Astrocyte (in vitro differentiated cells and primary cell): ENCODE results near the gene TENM4. TPM values are rescaled to one million over a fixed set of nuclear protein-coding genes. Genes with fewer than 3 reads are reported as not detected.

Experiments used
- DNase-seq: peaks from one replicate; pipeline ENCODE4 v3.0.0-alpha.2; 2010; ENCODE audit warnings: low read depth
- FAIRE-seq: peaks from 2 replicates; lab custom pipeline; 2011; peaks lifted over from hg19 to GRCh38; lab: Jason Lieb, UNC
- H2AFZ ChIP-seq: 2 replicates; pipeline ENCODE4 v1.6.0; 2012; ENCODE audit warnings: low read depth, low read length, inconsistent platforms
- H3K27ac ChIP-seq: 2 replicates; pipeline ENCODE4 v1.5.1; 2011; ENCODE audit warnings: low read depth, low read length, inconsistent platforms
- H3K27me3 ChIP-seq: 2 replicates; pipeline ENCODE4 v1.6.0; 2011; ENCODE audit warnings: low read length, inconsistent platforms; ENCODE audit not compliant: insufficient read depth
- H3K36me3 ChIP-seq: 2 replicates; pipeline ENCODE4 v1.5.1; 2011; ENCODE audit warnings: low read length, inconsistent platforms; ENCODE audit not compliant: insufficient read depth
- H3K4me1 ChIP-seq: 2 replicates; pipeline ENCODE4 v1.5.1; 2011; ENCODE audit warnings: low read length, inconsistent platforms; ENCODE audit not compliant: insufficient read depth
- H3K4me2 ChIP-seq: 2 replicates; pipeline ENCODE4 v1.6.0; 2012; ENCODE audit warnings: low read length, inconsistent platforms
- H3K4me3 ChIP-seq: 2 replicates; pipeline ENCODE4 v1.5.1; 2011; ENCODE audit warnings: low read depth, mild to moderate bottlenecking, low read length, inconsistent platforms; ENCODE audit not compliant: insufficient read depth
- H3K79me2 ChIP-seq: 2 replicates; pipeline ENCODE4 v1.6.0; 2012; ENCODE audit warnings: mild to moderate bottlenecking, low read length, inconsistent platforms; ENCODE audit not compliant: insufficient read depth
- H3K9ac ChIP-seq: 2 replicates; pipeline ENCODE4 v1.6.0; 2012; ENCODE audit warnings: mild to moderate bottlenecking, low read length, inconsistent platforms
- H3K9me3 ChIP-seq: 2 replicates; pipeline ENCODE4 v1.5.1; 2012; ENCODE audit warnings: low read depth, mild to moderate bottlenecking, low read length, inconsistent platforms; ENCODE audit not compliant: insufficient read depth
- H4K20me1 ChIP-seq: 2 replicates; pipeline ENCODE4 v1.6.0; 2012; ENCODE audit warnings: low read length, inconsistent platforms; ENCODE audit not compliant: insufficient read depth
- H3K27ac Mint-ChIP-seq: one replicate; pipeline ENCODE4 v1.8.0; 2021; ENCODE audit warnings: mild to moderate bottlenecking, mixed read lengths; ENCODE audit not compliant: unreplicated experiment
- H3K27me3 Mint-ChIP-seq: one replicate; pipeline ENCODE4 v1.8.0; 2021; ENCODE audit warnings: low read depth, mixed read lengths; ENCODE audit not compliant: unreplicated experiment
- H3K36me3 Mint-ChIP-seq: one replicate; pipeline ENCODE4 v1.8.0; 2021; ENCODE audit warnings: low read depth, mixed read lengths; ENCODE audit not compliant: unreplicated experiment
- H3K4me1 Mint-ChIP-seq: one replicate; pipeline ENCODE4 v1.8.0; 2021; ENCODE audit warnings: low read depth, mixed read lengths; ENCODE audit not compliant: unreplicated experiment
- H3K4me3 Mint-ChIP-seq: one replicate; pipeline ENCODE4 v1.8.0; 2021; ENCODE audit warnings: mild to moderate bottlenecking, moderate library complexity, mixed read lengths; ENCODE audit not compliant: unreplicated experiment
- H3K9me3 Mint-ChIP-seq: one replicate; pipeline ENCODE4 v1.8.0; 2021; ENCODE audit warnings: mild to moderate bottlenecking, mixed read lengths; ENCODE audit not compliant: unreplicated experiment
- EZH2 ChIP-seq: IDR thresholded peaks from 2 replicates; pipeline ENCODE4 v1.6.1; 2012; ENCODE audit warnings: mild to moderate bottlenecking, low read length, inconsistent platforms; ENCODE audit not compliant: insufficient read depth
- total RNA-seq: library from RNA; stranded (reverse); gene quantifications from 2 replicates; pipeline ENCODE4 v1.2.1, GENCODE V29; 2021
- TF ChIP-seq, protein P1 (sequence below): IDR thresholded peaks from 2 replicates; pipeline ENCODE4 v1.5.1; 2011; ENCODE audit warnings: low read depth, mild to moderate bottlenecking, inconsistent platforms, low read length, moderate library complexity; ENCODE audit not compliant: insufficient read depth

TENM4 gene
- total RNA-seq, 1 donor from 2014 or later, result 7.5 TPM

DNA sequence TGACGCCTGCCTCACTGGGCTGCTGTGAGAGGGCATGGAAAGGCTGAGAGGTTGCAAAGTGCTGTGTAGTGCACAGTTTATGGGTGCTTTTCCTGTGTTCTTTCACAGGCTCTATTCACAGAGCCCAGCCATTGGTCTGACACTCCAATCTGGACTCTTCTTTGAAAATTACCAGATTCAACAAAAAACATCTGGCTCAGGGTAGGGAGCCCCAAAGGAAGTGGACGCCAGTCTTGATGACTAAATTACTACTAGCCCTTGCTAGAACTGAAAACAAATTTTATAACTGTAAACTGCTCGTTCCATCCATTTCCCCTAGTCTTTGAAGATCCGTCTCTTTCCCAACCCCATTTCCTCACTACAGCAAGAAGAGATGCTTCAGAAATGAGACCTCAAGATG, 178.6 kb downstream of the TENM4 start:
- no peak for FAIRE-seq
- TF ChIP-seq, protein P1, sequence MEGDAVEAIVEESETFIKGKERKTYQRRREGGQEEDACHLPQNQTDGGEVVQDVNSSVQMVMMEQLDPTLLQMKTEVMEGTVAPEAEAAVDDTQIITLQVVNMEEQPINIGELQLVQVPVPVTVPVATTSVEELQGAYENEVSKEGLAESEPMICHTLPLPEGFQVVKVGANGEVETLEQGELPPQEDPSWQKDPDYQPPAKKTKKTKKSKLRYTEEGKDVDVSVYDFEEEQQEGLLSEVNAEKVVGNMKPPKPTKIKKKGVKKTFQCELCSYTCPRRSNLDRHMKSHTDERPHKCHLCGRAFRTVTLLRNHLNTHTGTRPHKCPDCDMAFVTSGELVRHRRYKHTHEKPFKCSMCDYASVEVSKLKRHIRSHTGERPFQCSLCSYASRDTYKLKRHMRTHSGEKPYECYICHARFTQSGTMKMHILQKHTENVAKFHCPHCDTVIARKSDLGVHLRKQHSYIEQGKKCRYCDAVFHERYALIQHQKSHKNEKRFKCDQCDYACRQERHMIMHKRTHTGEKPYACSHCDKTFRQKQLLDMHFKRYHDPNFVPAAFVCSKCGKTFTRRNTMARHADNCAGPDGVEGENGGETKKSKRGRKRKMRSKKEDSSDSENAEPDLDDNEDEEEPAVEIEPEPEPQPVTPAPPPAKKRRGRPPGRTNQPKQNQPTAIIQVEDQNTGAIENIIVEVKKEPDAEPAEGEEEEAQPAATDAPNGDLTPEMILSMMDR, result no peak
- no peak for TF ChIP-seq EZH2
- H3K4me1 ChIP-seq, result no peaks in the 10 kb centered on the region
- H3K4me1 Mint-ChIP-seq, result peaks cover 3% of the 10 kb centered on the region
- H3K27ac Mint-ChIP-seq, result no peak overlapping the region
- no peak overlapping the region for H3K27ac ChIP-seq
- H3K36me3 ChIP-seq, result no peaks in the 10 kb centered on the region
- H3K27me3 ChIP-seq, result no peaks in the 10 kb centered on the region
- no peak overlapping the region for H2AFZ ChIP-seq
- H3K9me3 ChIP-seq, result no peaks in the 10 kb centered on the region
- no peaks in the 10 kb centered on the region for H3K9me3 Mint-ChIP-seq
- H3K9ac ChIP-seq, result no peak overlapping the region
- H3K79me2 ChIP-seq, result no peaks in the 10 kb centered on the region
- peaks cover 8% of the 10 kb centered on the region for H3K27me3 Mint-ChIP-seq
- no peak for DNase-seq
- H3K4me3 ChIP-seq, result no peak overlapping the region
- no peak overlapping the region for H3K4me2 ChIP-seq
- peaks cover 3% of the 10 kb centered on the region for H4K20me1 ChIP-seq
- no peaks in the 10 kb centered on the region for H3K36me3 Mint-ChIP-seq
- no peak overlapping the region for H3K4me3 Mint-ChIP-seq

DNA sequence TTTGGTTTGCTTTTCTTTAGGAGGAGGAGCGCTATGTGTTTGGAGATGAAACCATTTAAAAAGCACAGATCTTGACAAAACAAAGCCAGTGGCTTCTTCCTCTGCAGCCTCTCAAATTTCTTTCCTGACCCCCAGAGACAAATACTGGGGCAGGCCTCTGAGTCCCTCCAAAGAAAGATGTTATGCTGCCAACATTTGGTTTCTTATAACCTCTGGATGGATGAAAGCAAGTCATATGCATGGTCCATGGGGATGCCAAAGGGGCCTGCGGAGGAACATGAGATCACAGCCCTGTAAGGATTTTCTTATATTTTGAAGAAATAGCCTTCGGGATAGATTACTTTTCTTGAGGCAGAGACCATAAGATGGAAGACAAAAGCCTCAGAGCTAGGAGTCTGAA, 179.1 kb downstream of the TENM4 start:
- peaks cover 3% of the 10 kb centered on the region for H4K20me1 ChIP-seq
- H3K4me1 ChIP-seq, result no peaks in the 10 kb centered on the region
- no peaks in the 10 kb centered on the region for H3K9me3 ChIP-seq
- H3K4me3 ChIP-seq, result no peak overlapping the region
- no peaks in the 10 kb centered on the region for H3K27me3 ChIP-seq
- H3K4me2 ChIP-seq, result no peak overlapping the region
- H3K79me2 ChIP-seq, result no peaks in the 10 kb centered on the region
- FAIRE-seq, result no peak
- H3K9me3 Mint-ChIP-seq, result no peaks in the 10 kb centered on the region
- H3K27ac ChIP-seq, result no peak overlapping the region
- no peaks in the 10 kb centered on the region for H3K36me3 ChIP-seq
- H3K9ac ChIP-seq, result no peak overlapping the region
- no peak overlapping the region for H3K27ac Mint-ChIP-seq
- DNase-seq, result no peak
- TF ChIP-seq EZH2, result no peak
- TF ChIP-seq, protein P1, result no peak
- no peaks in the 10 kb centered on the region for H3K36me3 Mint-ChIP-seq
- peaks cover 3% of the 10 kb centered on the region for H3K4me1 Mint-ChIP-seq
- no peak overlapping the region for H2AFZ ChIP-seq
- no peak overlapping the region for H3K4me3 Mint-ChIP-seq
- peaks cover 11% of the 10 kb centered on the region for H3K27me3 Mint-ChIP-seq

DNA sequence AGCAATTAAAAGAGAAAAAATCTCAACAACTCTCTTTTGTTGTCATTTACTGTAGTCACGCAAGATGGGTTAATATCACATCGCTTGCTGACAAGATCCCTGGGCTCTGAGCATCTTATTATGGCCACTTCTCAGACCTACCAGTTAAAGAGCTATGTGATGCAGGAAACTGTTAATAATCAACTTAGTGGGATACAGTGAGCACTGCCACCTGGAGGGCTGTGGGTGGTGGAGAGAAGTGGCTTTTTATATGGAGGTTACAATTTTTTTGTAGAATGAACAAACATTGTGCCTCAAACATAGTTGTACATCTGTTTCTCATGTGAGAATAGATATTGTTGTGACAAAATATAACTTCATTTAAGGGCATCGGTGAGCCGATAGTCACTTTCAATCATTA, 181.0 kb downstream of the TENM4 start:
- no peak overlapping the region for H3K4me3 Mint-ChIP-seq
- Histone ChIP-seq H3K36me3 (no peaks in the 10 kb centered on the region), H4K20me1 (no peaks in the 10 kb centered on the region), H3K4me1 (no peaks in the 10 kb centered on the region), H3K4me3 (no peak overlapping the region), H3K27me3 (no peaks in the 10 kb centered on the region), H3K9me3 (no peaks in the 10 kb centered on the region), H3K4me2 (no peak overlapping the region), H2AFZ (no peak overlapping the region), H3K9ac (no peak overlapping the region), H3K79me2 (no peaks in the 10 kb centered on the region), H3K27ac (no peak overlapping the region)
- H3K27me3 Mint-ChIP-seq, result peaks cover 13% of the 10 kb centered on the region
- no peaks in the 10 kb centered on the region for H3K36me3 Mint-ChIP-seq
- TF ChIP-seq EZH2, result no peak
- TF ChIP-seq, protein P1, result peak; percentile 24
- H3K27ac Mint-ChIP-seq, result no peak overlapping the region
- H3K4me1 Mint-ChIP-seq, result peaks cover 3% of the 10 kb centered on the region
- no peaks in the 10 kb centered on the region for H3K9me3 Mint-ChIP-seq
- DNase-seq (no peak), FAIRE-seq (no peak)
